ENCODE measurements around the gene INPP5K.

- TF ChIP-seq CEBPB (IDR thresholded peaks at IDR 0.05; ENCODE audit: low read depth, low read length) (no peak), RFX5 (IDR thresholded peaks at IDR 0.05; ENCODE audit: low read depth, low read length) (no peak), POLR2A (IDR thresholded peaks at IDR 0.05; ENCODE audit: low read depth, low read length) (no peak), MXI1 (IDR thresholded peaks at IDR 0.05; ENCODE audit: borderline replicate concordance, low read depth, low read length) (no peak), FOS (IDR thresholded peaks at IDR 0.05; ENCODE audit: low read depth, low read length) (no peak), SMC3 (IDR thresholded peaks at IDR 0.05; ENCODE audit: low read depth, low read length) (no peak), NFE2L2 (IDR thresholded peaks at IDR 0.05; ENCODE audit: low read depth, low read length) (no peak), RAD21 (IDR thresholded peaks at IDR 0.05; ENCODE audit: low read length) (no peak)
- TF ChIP-seq, protein P1, sequence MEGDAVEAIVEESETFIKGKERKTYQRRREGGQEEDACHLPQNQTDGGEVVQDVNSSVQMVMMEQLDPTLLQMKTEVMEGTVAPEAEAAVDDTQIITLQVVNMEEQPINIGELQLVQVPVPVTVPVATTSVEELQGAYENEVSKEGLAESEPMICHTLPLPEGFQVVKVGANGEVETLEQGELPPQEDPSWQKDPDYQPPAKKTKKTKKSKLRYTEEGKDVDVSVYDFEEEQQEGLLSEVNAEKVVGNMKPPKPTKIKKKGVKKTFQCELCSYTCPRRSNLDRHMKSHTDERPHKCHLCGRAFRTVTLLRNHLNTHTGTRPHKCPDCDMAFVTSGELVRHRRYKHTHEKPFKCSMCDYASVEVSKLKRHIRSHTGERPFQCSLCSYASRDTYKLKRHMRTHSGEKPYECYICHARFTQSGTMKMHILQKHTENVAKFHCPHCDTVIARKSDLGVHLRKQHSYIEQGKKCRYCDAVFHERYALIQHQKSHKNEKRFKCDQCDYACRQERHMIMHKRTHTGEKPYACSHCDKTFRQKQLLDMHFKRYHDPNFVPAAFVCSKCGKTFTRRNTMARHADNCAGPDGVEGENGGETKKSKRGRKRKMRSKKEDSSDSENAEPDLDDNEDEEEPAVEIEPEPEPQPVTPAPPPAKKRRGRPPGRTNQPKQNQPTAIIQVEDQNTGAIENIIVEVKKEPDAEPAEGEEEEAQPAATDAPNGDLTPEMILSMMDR (conservative IDR thresholded peaks at IDR 0.05; ENCODE audit: low read depth, low read length), result no peak
- TF ChIP-seq, protein P2, sequence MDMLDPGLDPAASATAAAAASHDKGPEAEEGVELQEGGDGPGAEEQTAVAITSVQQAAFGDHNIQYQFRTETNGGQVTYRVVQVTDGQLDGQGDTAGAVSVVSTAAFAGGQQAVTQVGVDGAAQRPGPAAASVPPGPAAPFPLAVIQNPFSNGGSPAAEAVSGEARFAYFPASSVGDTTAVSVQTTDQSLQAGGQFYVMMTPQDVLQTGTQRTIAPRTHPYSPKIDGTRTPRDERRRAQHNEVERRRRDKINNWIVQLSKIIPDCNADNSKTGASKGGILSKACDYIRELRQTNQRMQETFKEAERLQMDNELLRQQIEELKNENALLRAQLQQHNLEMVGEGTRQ (IDR thresholded peaks at IDR 0.05; ENCODE audit: low read depth, low read length), result no peak
Observed at GRCh38 chr17:1512351-1512750, 4.1 kb downstream of the INPP5K start.

Data from IMR-90 (cell line).